GM23248 (cell line): ENCODE data around the gene RGS14. TPM values are rescaled to one million over a fixed set of nuclear protein-coding genes. Genes with fewer than 3 reads are reported as not detected.

Experiments used
- DNase-seq: peaks from one replicate; pipeline ENCODE4 v3.0.0-alpha.2; 2015
- H2AFZ ChIP-seq: fragments of 200-600 bp; sonication (generic); 2 replicates; pipeline ENCODE4 v1.6.1; 2016; ENCODE audit warnings: antibody characterized with exemption
- H3F3A ChIP-seq: fragments of 200-600 bp; sonication (generic); 2 replicates; pipeline ENCODE4 v1.6.1; 2016; ENCODE audit warnings: mild to moderate bottlenecking, antibody characterized with exemption, mixed run types; ENCODE audit not compliant: insufficient read depth
- H3K27ac ChIP-seq: fragments of 200-600 bp; sonication (generic); 2 replicates; pipeline ENCODE4 v1.5.1; 2016; ENCODE audit warnings: mild to moderate bottlenecking
- H3K27me3 ChIP-seq: fragments of 200-600 bp; sonication (generic); replicated peaks from 2 replicates; pipeline ENCODE4 v1.6.1; 2016; ENCODE audit warnings: mild to moderate bottlenecking; ENCODE audit not compliant: insufficient read depth
- H3K36me3 ChIP-seq: fragments of 200-600 bp; sonication (generic); 2 replicates; pipeline ENCODE4 v1.6.1; 2016; ENCODE audit warnings: low read depth, mild to moderate bottlenecking
- H3K4me1 ChIP-seq: fragments of 200-600 bp; sonication (generic); 2 replicates; pipeline ENCODE4 v1.6.1; 2016; ENCODE audit warnings: mild to moderate bottlenecking; ENCODE audit not compliant: insufficient read depth
- H3K4me2 ChIP-seq: fragments of 200-600 bp; sonication (generic); one replicate; pipeline ENCODE4 v1.6.1; 2016; ENCODE audit warnings: mild to moderate bottlenecking; ENCODE audit not compliant: unreplicated experiment
- H3K4me3 ChIP-seq: fragments of 200-600 bp; sonication (generic); 2 replicates; pipeline ENCODE4 v1.5.1; 2016; ENCODE audit warnings: mild to moderate bottlenecking
- H3K79me2 ChIP-seq: fragments of 200-600 bp; sonication (generic); 2 replicates; pipeline ENCODE4 v1.6.1; 2016; ENCODE audit warnings: mild to moderate bottlenecking; ENCODE audit not compliant: insufficient read depth
- H3K9ac ChIP-seq: fragments of 200-600 bp; sonication (generic); 2 replicates; pipeline ENCODE4 v1.6.1; 2016; ENCODE audit warnings: mild to moderate bottlenecking
- H3K9me2 ChIP-seq: fragments of 200-600 bp; sonication (generic); 2 replicates; pipeline ENCODE4 v1.6.1; 2016; ENCODE audit warnings: mixed run types, mild to moderate bottlenecking, moderate library complexity; ENCODE audit not compliant: insufficient read depth
- H3K9me3 ChIP-seq: fragments of 200-600 bp; sonication (generic); one replicate; pipeline ENCODE4 v1.6.1; 2017; ENCODE audit warnings: low read depth
- H4K20me1 ChIP-seq: fragments of 200-600 bp; sonication (generic); 2 replicates; pipeline ENCODE4 v1.6.0; 2016; ENCODE audit not compliant: insufficient read depth
- EZH2 ChIP-seq: fragments of 200-600 bp; sonication (generic); IDR thresholded peaks from 2 replicates; pipeline ENCODE4 v1.6.1; 2018; ENCODE audit warnings: antibody characterized with exemption, mild to moderate bottlenecking; ENCODE audit not compliant: insufficient read depth, poor library complexity, severe bottlenecking
- EZH2phosphoT487 ChIP-seq: fragments of 200-600 bp; sonication (generic); IDR thresholded peaks from 2 replicates; pipeline ENCODE4 v1.6.1; 2018; ENCODE audit warnings: antibody characterized with exemption, moderate library complexity, mild to moderate bottlenecking, low read depth; ENCODE audit not compliant: insufficient read depth
- WGBS, 2 experiments: methylation state at CpG; one replicate each; pipeline ENCODE4 v1.1.6; 2015 to 2017; ENCODE audit warnings: low lambda C conversion rate in 2 of 2, low coverage in 1 of 2; ENCODE audit errors: missing lambda C conversion rate in 2 of 2; 5-methylcytosine and 5-hydroxymethylcytosine counted together
- in situ Hi-C: fragments of 300-500 bp; cut with MboI; formaldehyde crosslinking; loops from 2 replicates; pipeline ENCODE4 v1.15.0; 2020
- polyA plus RNA-seq: library from polyadenylated mRNA; unstranded; fragments of >200 nt; fragmentation: Nextera tagmentation; extraction: Ambion mirVana; gene quantifications from 2 replicates; pipeline ENCODE4 v1.2.1, GENCODE V29; 2016
- total RNA-seq: library from RNA; depleted of rRNA; stranded (reverse); fragments of >200 nt; shearing (Covaris generic); gene quantifications from 2 replicates; pipeline ENCODE4 v1.2.3, GENCODE V29; 2014

Gene RGS14
- total and polyA plus RNA-seq, 2 experiments from 2014 or later = 2.5 to 6.4 TPM

- no peaks in the 10 kb centered on the region for H3K4me1 ChIP-seq
- no peaks in the 10 kb centered on the region for H3K79me2 ChIP-seq
- H3K36me3 ChIP-seq = no peaks in the 10 kb centered on the region
- H3K4me3 ChIP-seq = no peak overlapping the region
- in situ Hi-C loops = no loop called here
- peaks cover 7% of the 10 kb centered on the region for H3F3A ChIP-seq
- 72 to 75% methylated on average over 9 of the region's 9 CpGs for WGBS, 2 experiments
- H3K4me2 ChIP-seq = no peak overlapping the region
- H4K20me1 ChIP-seq = no peaks in the 10 kb centered on the region
- H3K9me2 ChIP-seq = no peaks in the 10 kb centered on the region
- H3K9ac ChIP-seq = no peak overlapping the region
- no peaks in the 10 kb centered on the region for H3K9me3 ChIP-seq
- no peak overlapping the region for H3K27ac ChIP-seq
- no peak for TF ChIP-seq EZH2phosphoT487
- no peak for TF ChIP-seq EZH2
- DNase-seq = no peak
- no peak overlapping the region for H2AFZ ChIP-seq
- H3K27me3 ChIP-seq = peaks cover 30% of the 10 kb centered on the region
These were observed 25.5 kb downstream of the RGS14 start for GRCh38 chr5:177383181-177383580.

DNA sequence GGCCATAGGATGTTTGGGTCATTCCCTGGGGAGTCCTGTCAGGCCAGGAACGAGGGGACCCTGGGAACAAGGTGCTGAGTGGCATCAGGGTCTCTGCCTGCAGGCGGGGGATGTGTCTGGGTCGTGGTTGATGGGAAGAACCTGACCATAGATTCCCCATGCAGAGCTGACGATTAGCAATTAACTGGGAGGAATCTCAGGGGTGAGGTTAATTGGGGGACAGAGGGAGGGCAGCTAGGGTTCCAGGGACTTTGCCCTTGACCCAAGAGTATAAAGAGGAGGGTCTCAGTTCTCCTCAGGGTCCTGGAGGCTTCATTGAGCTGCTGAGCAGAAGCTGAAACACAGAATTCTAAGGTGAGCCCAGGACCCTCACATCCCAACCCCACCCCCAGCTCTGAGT is 26.4 kb downstream of the RGS14 start, which contains the start of gene SLC34A1:
Gene SLC34A1, plus strand, starts transcription at position 301 of the 400 bp plus-strand sequence. CDS start 1,308 bp downstream, outside the sequence.
- DNase-seq = no peak
- Histone ChIP-seq H3K9ac (no peak within 1 kb of the TSS), H3K9me2 (no peaks in the 10 kb centered on the region), H3K4me3 (no peak within 1 kb of the TSS), H3K9me3 (no peaks in the 10 kb centered on the region), H2AFZ (no peak within 1 kb of the TSS), H3K4me2 (no peak within 1 kb of the TSS), H4K20me1 (no peaks in the 10 kb centered on the region), H3K36me3 (no peaks in the 10 kb centered on the region), H3F3A (peaks cover 14% of the 10 kb centered on the region), H3K79me2 (no peaks in the 10 kb centered on the region), H3K27me3 (peaks cover 30% of the 10 kb centered on the region), H3K4me1 (peaks cover 5% of the 10 kb centered on the region), H3K27ac (no peak within 1 kb of the TSS)
- TF ChIP-seq EZH2phosphoT487 = no peak
- no peak for TF ChIP-seq EZH2
- in situ Hi-C loops = no loop called here
- WGBS, 2 experiments = 31 to 36% methylated on average over 4 of the region's 4 CpGs

GRCh38 chr5:177385720-177386119 is 28.0 kb downstream of the RGS14 start:
- no peak for DNase-seq
- Histone ChIP-seq H3K4me1 (peaks cover 15% of the 10 kb centered on the region), H3K79me2 (no peaks in the 10 kb centered on the region), H3K9me3 (no peaks in the 10 kb centered on the region), H2AFZ (no peak overlapping the region), H3K27ac (no peak overlapping the region), H3K4me2 (no peak overlapping the region), H3K9ac (no peak overlapping the region), H3K9me2 (no peaks in the 10 kb centered on the region), H4K20me1 (no peaks in the 10 kb centered on the region), H3K4me3 (no peak overlapping the region), H3F3A (peaks cover 23% of the 10 kb centered on the region), H3K36me3 (no peaks in the 10 kb centered on the region), H3K27me3 (peaks cover 30% of the 10 kb centered on the region)
- WGBS, 2 experiments = 43 to 75% methylated on average over 6 to 11 of the region's 11 CpGs
- TF ChIP-seq EZH2 (no peak), EZH2phosphoT487 (no peak)
- in situ Hi-C loops = no loop called here

DNA sequence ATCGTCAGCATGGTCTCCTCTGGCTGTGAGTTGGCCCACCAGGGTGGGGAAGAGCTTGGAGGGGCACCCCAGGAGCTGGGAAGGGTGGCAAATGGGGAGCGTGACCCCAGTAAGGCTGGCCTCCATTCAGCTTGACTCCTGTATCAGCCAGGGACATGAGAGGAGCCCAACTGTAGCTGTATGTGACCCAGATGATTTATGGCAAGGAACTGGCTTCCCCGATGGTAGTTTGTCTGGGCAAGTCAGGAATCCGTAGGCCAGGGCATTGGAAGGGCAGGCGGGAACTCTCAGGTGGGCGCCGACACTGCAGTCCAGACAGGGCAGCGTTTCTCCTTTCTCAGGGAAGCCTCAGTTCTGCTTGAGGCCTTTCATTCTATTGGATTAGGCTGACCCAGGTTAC is 28.8 kb downstream of the RGS14 start:
- H3K79me2 ChIP-seq = no peaks in the 10 kb centered on the region
- no peak overlapping the region for H3K4me2 ChIP-seq
- H3K36me3 ChIP-seq = no peaks in the 10 kb centered on the region
- 69 to 74% methylated on average over 8 of the region's 8 CpGs for WGBS, 2 experiments
- TF ChIP-seq EZH2phosphoT487 (no peak), EZH2 (no peak)
- peaks cover 23% of the 10 kb centered on the region for H3F3A ChIP-seq
- no peaks in the 10 kb centered on the region for H4K20me1 ChIP-seq
- H3K9ac ChIP-seq = no peak overlapping the region
- peaks cover 15% of the 10 kb centered on the region for H3K4me1 ChIP-seq
- H3K9me3 ChIP-seq = no peaks in the 10 kb centered on the region
- H3K9me2 ChIP-seq = no peaks in the 10 kb centered on the region
- DNase-seq = no peak
- H3K4me3 ChIP-seq = no peak overlapping the region
- in situ Hi-C loops = no loop called here
- no peak overlapping the region for H3K27ac ChIP-seq
- H3K27me3 ChIP-seq = peaks cover 30% of the 10 kb centered on the region
- H2AFZ ChIP-seq = no peak overlapping the region

GRCh38 chr5:177387405-177387804 is 29.7 kb downstream of the RGS14 start:
- no peak overlapping the region for H3K4me3 ChIP-seq
- no peak overlapping the region for H2AFZ ChIP-seq
- no peak overlapping the region for H3K27ac ChIP-seq
- H3K36me3 ChIP-seq = no peaks in the 10 kb centered on the region
- no peak overlapping the region for H3K9ac ChIP-seq
- no peaks in the 10 kb centered on the region for H3K79me2 ChIP-seq
- H3K27me3 ChIP-seq = peaks cover 28% of the 10 kb centered on the region
- H3K4me1 ChIP-seq = peaks cover 15% of the 10 kb centered on the region
- no peaks in the 10 kb centered on the region for H3K9me2 ChIP-seq
- no peak overlapping the region for H3K4me2 ChIP-seq
- no peaks in the 10 kb centered on the region for H3K9me3 ChIP-seq
- DNase-seq = no peak
- 73 to 82% methylated on average over 14 of the region's 14 CpGs for WGBS, 2 experiments
- in situ Hi-C loops = no loop called here
- TF ChIP-seq EZH2phosphoT487 = no peak
- TF ChIP-seq EZH2 = no peak
- H3F3A ChIP-seq = peaks cover 23% of the 10 kb centered on the region
- no peaks in the 10 kb centered on the region for H4K20me1 ChIP-seq
